NK-92 treated with Interleukin-12 subunit alpha and Interleukin-12 subunit beta, amount 100 ng/mL, for 24 hours (cell line): Measurements from ENCODE around the gene LINGO3.

Experiments used
- DNase-seq: peaks from one replicate; lab custom pipeline; 2025; lab: John Stamatoyannopoulos, UW

LINGO3 gene

GRCh38 chr19:2305452-2306280 lies 2.3 kb downstream of the LINGO3 start:
- no peak for DNase-seq

- no peak for DNase-seq
Measured at GRCh38 chr19:2303211-2303798, 4.6 kb downstream of the LINGO3 start.

- no peak for DNase-seq
Measured at GRCh38 chr19:2302319-2303210, 5.4 kb downstream of the LINGO3 start.

GRCh38 chr19:2300533-2300932 lies 7.4 kb downstream of the LINGO3 start:
- no peak for DNase-seq

GRCh38 chr19:2296141-2296540 lies 11.8 kb downstream of the LINGO3 start:
- no peak for DNase-seq

GRCh38 chr19:2294687-2295335 lies 13.1 kb downstream of the LINGO3 start:
- DNase-seq, result no peak

GRCh38 chr19:2291185-2291751 lies 16.7 kb downstream of the LINGO3 start:
- no peak for DNase-seq

- DNase-seq, result no peak
Measured at GRCh38 chr19:2290441-2291184, 17.3 kb downstream of the LINGO3 start.

GRCh38 chr19:2289714-2290435 lies 18.1 kb downstream of the LINGO3 start:
- DNase-seq, result no peak

GRCh38 chr19:2288818-2289713 lies 18.9 kb downstream of the LINGO3 start:
- DNase-seq, result no peak

- DNase-seq, result no peak
Measured at GRCh38 chr19:2288338-2288817, 19.6 kb downstream of the LINGO3 start.

- DNase-seq, result no peak
Measured at GRCh38 chr19:2287585-2288337, 20.2 kb downstream of the LINGO3 start.

GRCh38 chr19:2286402-2287140 lies 21.4 kb downstream of the LINGO3 start:
- DNase-seq, result no peak

- no peak for DNase-seq
Measured at GRCh38 chr19:2283835-2284507, 24.0 kb downstream of the LINGO3 start.

- DNase-seq, result no peak
Measured at GRCh38 chr19:2282862-2283237, 25.1 kb downstream of the LINGO3 start.

- no peak for DNase-seq
Measured at GRCh38 chr19:2282062-2282861, 25.7 kb downstream of the LINGO3 start, which contains the start of gene PEAK3. Gene PEAK3, minus strand, starts transcription at chr19:2282175. Its CDS starts 1,244 bp downstream, at chr19:2280931.
